ENCODE data around the gene MRPS16. TPM values are rescaled to one million over a fixed set of nuclear protein-coding genes. Genes with fewer than 3 reads are reported as not detected.

MRPS16 gene
- total and polyA plus RNA-seq, 9 of the 15 experiments (the other 6 are each of a cell fraction or from before 2014, with no cell fraction given), result 65.0 to 239 (median 146) TPM

GRCh38 chr10:73252445-73253224, at the start of gene MRPS16 (continued):
- TF ChIP-seq ZNF318 (IDR thresholded peaks at IDR 0.05; ENCODE audit: borderline replicate concordance in 1 of 2, low read depth in 1 of 2) (peak in 1 of 2 experiments; percentile 13; a peak in 1 of 4 replicates), NCOA4 (IDR thresholded peaks at IDR 0.05; ENCODE audit: partially characterized antibody) (no peak), TEAD2 (tag; IDR thresholded peaks at IDR 0.05) (no peak), TGIF2 (CRISPR knock-in tag; IDR thresholded peaks at IDR 0.05) (no peak; the same call in 1 of the 2 replicates), BCL6 (CRISPR knock-in tag; IDR thresholded peaks at IDR 0.05) (0 out of 2 replicates have a peak, but pooled peaks have one; percentile 32), FOXK2 (conservative IDR thresholded peaks at IDR 0.05 in 1 of 2, IDR thresholded peaks at IDR 0.05 in 1 of 2; ENCODE audit: low read depth in 2 of 2) (peak; percentile 92 to 93), ZNF311 (CRISPR knock-in tag; IDR thresholded peaks at IDR 0.05) (no peak), HMG20B (CRISPR knock-in tag; IDR thresholded peaks at IDR 0.05) (no peak; the same call in 1 of the 2 replicates), ZNF445 (CRISPR knock-in tag; IDR thresholded peaks at IDR 0.05; ENCODE audit: low read depth) (no peak), SMAD1 (IDR thresholded peaks at IDR 0.05; ENCODE audit: low read depth, low read length, partially characterized antibody) (peak; percentile 92), BACH1 (tag; IDR thresholded peaks at IDR 0.05) (0 out of 2 replicates have a peak, but pooled peaks have one; percentile 68), SIRT6 (IDR thresholded peaks at IDR 0.05; ENCODE audit: low read depth, low read length) (no peak), ZNF561 (CRISPR knock-in tag; conservative IDR thresholded peaks at IDR 0.05) (no peak), ZNF766 (CRISPR knock-in tag; conservative IDR thresholded peaks at IDR 0.05) (peak; percentile 75), ATF7 (IDR thresholded peaks at IDR 0.05) (peak; percentile 85), TARDBP (IDR thresholded peaks at IDR 0.05) (no peak; the same call in 1 of the 2 replicates), GTF2B (IDR thresholded peaks at IDR 0.05; ENCODE audit: extremely low read depth, insufficient read length) (peak; percentile 58), PKNOX1 (IDR thresholded peaks at IDR 0.05) (peak; percentile 62)
